MM.1S (cell line): Measurements from ENCODE around the gene UBE2A.

Experiments
- EZH2 ChIP-seq: fragments of 300-600 bp; sonication (generic); optimal IDR thresholded peaks from 2 replicates; pipeline ENCODE3; 2017; ENCODE audit warnings: low read depth, mild to moderate bottlenecking, antibody characterized with exemption, low read length, mixed read lengths
- TF ChIP-seq, protein P1 (sequence below): fragments of 300-600 bp; sonication (generic); IDR thresholded peaks from 2 replicates; pipeline ENCODE4 v1.5.1; 2016; ENCODE audit warnings: antibody characterized with exemption, low read length, mixed read lengths

DNA sequence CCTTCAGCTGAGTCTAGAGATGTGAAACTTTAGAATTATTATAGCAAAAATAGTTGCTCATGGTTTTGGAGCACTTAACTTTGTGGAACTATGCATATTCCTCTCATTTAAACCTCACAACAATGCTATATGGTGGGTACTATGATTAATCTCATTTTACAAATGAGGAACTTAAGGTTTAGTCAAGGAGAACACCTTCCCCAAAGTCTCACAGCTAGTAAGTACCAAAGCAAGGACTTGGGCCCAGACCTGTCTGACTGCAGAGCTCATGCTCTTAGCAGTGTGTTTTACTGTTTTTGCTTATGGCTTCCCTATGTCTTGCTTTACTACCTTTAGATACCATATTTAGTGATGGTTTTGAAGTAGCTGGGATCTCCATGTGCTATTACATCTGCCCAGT, 5.1 kb downstream of the UBE2A start:
- TF ChIP-seq, protein P1, sequence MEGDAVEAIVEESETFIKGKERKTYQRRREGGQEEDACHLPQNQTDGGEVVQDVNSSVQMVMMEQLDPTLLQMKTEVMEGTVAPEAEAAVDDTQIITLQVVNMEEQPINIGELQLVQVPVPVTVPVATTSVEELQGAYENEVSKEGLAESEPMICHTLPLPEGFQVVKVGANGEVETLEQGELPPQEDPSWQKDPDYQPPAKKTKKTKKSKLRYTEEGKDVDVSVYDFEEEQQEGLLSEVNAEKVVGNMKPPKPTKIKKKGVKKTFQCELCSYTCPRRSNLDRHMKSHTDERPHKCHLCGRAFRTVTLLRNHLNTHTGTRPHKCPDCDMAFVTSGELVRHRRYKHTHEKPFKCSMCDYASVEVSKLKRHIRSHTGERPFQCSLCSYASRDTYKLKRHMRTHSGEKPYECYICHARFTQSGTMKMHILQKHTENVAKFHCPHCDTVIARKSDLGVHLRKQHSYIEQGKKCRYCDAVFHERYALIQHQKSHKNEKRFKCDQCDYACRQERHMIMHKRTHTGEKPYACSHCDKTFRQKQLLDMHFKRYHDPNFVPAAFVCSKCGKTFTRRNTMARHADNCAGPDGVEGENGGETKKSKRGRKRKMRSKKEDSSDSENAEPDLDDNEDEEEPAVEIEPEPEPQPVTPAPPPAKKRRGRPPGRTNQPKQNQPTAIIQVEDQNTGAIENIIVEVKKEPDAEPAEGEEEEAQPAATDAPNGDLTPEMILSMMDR, result no peak
- TF ChIP-seq EZH2, result no peak
